ENCODE data around the gene PUDP. TPM values are rescaled to one million over a fixed set of nuclear protein-coding genes. Genes with fewer than 3 reads are reported as not detected.
"Not testable (repeated sequence)": the region's sequence is repeated elsewhere in the genome, so short reads cannot be mapped to it uniquely, and the experiment has no call there.

PUDP gene
- total and polyA plus RNA-seq, 10 donors: 9.2 to 27.2 (median 21.1) TPM

DNA sequence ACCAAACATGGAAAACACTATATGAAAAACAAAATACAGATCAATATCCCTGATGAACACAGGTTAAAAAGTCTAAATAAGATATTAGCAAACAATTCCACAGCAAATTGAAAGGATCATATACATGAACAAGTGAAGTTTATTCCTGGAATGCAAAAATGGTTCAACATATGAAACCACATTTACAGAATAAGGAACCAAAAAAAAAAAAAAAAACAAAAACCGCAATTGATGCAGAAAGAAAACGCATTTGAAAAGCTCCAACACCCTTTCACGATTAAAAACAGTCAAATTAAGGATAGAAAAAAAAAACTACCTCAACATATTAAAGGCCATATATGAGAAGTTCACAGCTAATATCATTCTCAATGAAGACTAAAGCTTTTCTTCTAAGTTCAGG, 45.8 kb downstream of the PUDP start:
- intact Hi-C loops (cut with DNase I; ENCODE audit: low total_unique reads): no loop called here
- TF ChIP-seq POLR2A (IDR thresholded peaks at IDR 0.05) (no peak), POLR2AphosphoS5 (IDR thresholded peaks at IDR 0.05) (no peak)
- TF ChIP-seq, protein P1, sequence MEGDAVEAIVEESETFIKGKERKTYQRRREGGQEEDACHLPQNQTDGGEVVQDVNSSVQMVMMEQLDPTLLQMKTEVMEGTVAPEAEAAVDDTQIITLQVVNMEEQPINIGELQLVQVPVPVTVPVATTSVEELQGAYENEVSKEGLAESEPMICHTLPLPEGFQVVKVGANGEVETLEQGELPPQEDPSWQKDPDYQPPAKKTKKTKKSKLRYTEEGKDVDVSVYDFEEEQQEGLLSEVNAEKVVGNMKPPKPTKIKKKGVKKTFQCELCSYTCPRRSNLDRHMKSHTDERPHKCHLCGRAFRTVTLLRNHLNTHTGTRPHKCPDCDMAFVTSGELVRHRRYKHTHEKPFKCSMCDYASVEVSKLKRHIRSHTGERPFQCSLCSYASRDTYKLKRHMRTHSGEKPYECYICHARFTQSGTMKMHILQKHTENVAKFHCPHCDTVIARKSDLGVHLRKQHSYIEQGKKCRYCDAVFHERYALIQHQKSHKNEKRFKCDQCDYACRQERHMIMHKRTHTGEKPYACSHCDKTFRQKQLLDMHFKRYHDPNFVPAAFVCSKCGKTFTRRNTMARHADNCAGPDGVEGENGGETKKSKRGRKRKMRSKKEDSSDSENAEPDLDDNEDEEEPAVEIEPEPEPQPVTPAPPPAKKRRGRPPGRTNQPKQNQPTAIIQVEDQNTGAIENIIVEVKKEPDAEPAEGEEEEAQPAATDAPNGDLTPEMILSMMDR (IDR thresholded peaks at IDR 0.05 in 8 of 11, conservative IDR thresholded peaks at IDR 0.05 in 3 of 11): no peak
- DNase-seq: no peak
- 37 to 77% (median 70%) methylated on average over 3 of the region's 3 CpGs for WGBS, 5 donors
- no peak overlapping the region for H3K4me3 ChIP-seq
- H3K27ac ChIP-seq: no peak overlapping the region
- peaks cover 0 to 4% (median 0%) of the 10 kb centered on the region in 8 donors for H3K9me3 ChIP-seq
- H3K36me3 ChIP-seq: peaks cover 0 to 45% (median 20%) of the 10 kb centered on the region in 6 donors
- no peaks in the 10 kb centered on the region for H3K27me3 ChIP-seq (replicated peaks in 1 of 7)
- H3K4me1 ChIP-seq: peaks cover 0 to 3% (median 0%) of the 10 kb centered on the region in 6 donors

DNA sequence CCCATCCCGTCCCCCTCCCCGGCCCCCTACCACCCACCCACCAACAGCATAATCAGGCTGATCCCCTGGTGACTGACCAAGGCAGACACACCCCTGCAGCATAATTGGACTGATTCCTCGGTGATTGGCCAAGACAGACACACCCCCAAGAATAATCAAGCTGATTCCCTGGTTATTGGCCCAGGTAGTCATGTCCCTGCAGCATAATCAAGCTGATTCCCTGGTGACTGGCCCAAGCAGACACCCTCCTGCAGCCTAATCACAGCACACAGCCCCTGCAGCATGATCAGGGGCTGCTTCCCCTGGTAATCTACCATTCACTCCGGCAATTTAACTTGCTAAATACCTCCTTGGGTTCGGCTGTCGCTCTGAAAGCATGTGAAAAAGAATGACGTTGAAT, 47.9 kb downstream of the PUDP start:
- Histone ChIP-seq H3K9me3 (peaks cover 0 to 4% (median 0%) of the 10 kb centered on the region in 8 donors), H3K4me3 (no peak overlapping the region), H3K27ac (no peak overlapping the region), H3K4me1 (peaks cover 0 to 3% (median 0%) of the 10 kb centered on the region in 6 donors), H3K36me3 (peaks cover 0 to 55% (median 14%) of the 10 kb centered on the region in 6 donors), H3K27me3 (replicated peaks in 1 of 7) (no peaks in the 10 kb centered on the region)
- 85 to 97% (median 94%) methylated on average over 7 of the region's 7 CpGs for WGBS, 5 donors
- intact Hi-C loops (cut with DNase I; ENCODE audit: low total_unique reads): no loop called here
- DNase-seq: no peak
- TF ChIP-seq POLR2A (IDR thresholded peaks at IDR 0.05) (no peak), POLR2AphosphoS5 (IDR thresholded peaks at IDR 0.05) (no peak)
- TF ChIP-seq, protein P1 (IDR thresholded peaks at IDR 0.05 in 8 of 11, conservative IDR thresholded peaks at IDR 0.05 in 3 of 11): no peak

DNA sequence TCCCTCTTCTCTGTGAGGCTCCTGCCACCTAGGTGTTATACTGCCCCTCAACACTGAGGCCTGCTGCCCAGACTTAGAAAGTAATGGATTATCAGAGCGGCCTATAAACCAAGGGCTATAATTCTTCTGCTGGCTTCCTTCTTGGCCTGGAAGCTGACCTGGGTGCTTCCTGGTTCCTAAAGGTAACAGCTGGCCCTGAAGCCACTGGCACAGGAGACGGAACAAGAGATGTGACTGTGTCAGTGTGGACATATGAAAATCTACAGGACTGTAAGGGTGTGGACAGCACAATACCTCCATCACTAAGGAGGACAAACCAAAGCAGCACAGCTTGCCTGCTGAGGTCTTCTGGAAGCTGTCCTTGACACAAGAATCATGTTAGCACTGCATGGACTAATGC, 52.3 kb downstream of the PUDP start:
- H3K9me3 ChIP-seq; H3K4me3 ChIP-seq; H3K4me1 ChIP-seq; intact Hi-C loops (cut with DNase I; ENCODE audit: low total_unique reads); H3K27ac ChIP-seq; H3K27me3 ChIP-seq (replicated peaks in 1 of 7); DNase-seq: not testable (repeated sequence)
- 57 to 93% (median 86%) methylated on average over 2 of the region's 2 CpGs for WGBS, 5 donors
- H3K36me3 ChIP-seq: peaks cover 0 to 37% (median 2%) of the 10 kb centered on the region in 6 donors

DNA sequence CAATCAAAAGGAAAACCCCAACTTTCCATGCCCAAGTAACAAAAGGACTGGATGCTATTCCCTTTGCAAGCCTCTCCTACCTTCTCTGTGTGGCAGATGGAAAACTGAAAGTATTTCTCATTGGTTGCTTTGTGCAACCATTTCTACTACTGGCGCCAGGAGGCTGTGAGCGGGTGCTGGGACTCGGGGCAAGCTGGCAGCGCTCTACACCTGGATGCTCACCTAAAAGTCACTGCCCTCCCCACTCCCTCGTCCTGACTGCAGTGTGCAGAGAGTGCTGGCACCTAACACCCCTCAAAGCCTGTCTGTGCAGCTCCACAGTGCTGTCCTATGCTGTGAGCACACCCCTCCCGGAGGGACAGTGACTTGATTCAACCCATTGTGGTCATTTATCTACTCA, 54.6 kb downstream of the PUDP start:
- TF ChIP-seq POLR2A (IDR thresholded peaks at IDR 0.05) (no peak), POLR2AphosphoS5 (IDR thresholded peaks at IDR 0.05) (no peak)
- TF ChIP-seq, protein P1 (IDR thresholded peaks at IDR 0.05 in 8 of 11, conservative IDR thresholded peaks at IDR 0.05 in 3 of 11): no peak
- no peaks in the 10 kb centered on the region for H3K27me3 ChIP-seq (replicated peaks in 1 of 7)
- H3K27ac ChIP-seq: no peak overlapping the region
- no peak overlapping the region for H3K4me3 ChIP-seq
- peaks cover 0 to 22% (median 7%) of the 10 kb centered on the region in 6 donors for H3K4me1 ChIP-seq
- no peak for DNase-seq
- intact Hi-C loops (cut with DNase I; ENCODE audit: low total_unique reads): no loop called here
- H3K9me3 ChIP-seq: no peaks in the 10 kb centered on the region
- H3K36me3 ChIP-seq: peaks cover 0 to 35% (median 2%) of the 10 kb centered on the region in 6 donors
- 83 to 97% (median 94%) methylated on average over 1 to 6 of the region's 6 CpGs for WGBS, 5 donors

DNA sequence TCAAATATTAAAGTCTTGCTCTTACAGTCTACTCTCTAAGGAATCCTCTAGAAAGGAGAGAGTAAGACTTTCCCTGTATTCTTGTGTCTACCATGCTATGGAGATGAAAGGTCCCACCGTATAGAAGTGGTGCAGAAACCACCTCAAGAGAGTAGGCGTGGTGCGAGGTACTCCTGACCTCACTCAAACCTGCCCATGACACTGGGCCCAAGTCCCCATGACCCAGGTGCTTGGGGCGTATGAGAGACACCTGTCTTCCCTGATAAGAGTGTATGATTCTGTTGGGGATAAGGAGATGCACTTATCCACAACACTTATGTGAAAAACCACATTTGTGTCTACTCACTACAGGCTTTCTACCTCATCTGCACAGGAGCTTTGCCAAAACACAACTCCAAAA, 55.4 kb downstream of the PUDP start:
- H3K27ac ChIP-seq: no peak overlapping the region
- H3K4me3 ChIP-seq: no peak overlapping the region
- H3K9me3 ChIP-seq: no peaks in the 10 kb centered on the region
- no peaks in the 10 kb centered on the region for H3K27me3 ChIP-seq (replicated peaks in 1 of 7)
- peaks cover 0 to 27% (median 2%) of the 10 kb centered on the region in 6 donors for H3K36me3 ChIP-seq
- TF ChIP-seq, protein P1 (IDR thresholded peaks at IDR 0.05 in 8 of 11, conservative IDR thresholded peaks at IDR 0.05 in 3 of 11): no peak
- no peak for TF ChIP-seq POLR2A (IDR thresholded peaks at IDR 0.05)
- no peak for TF ChIP-seq POLR2AphosphoS5 (IDR thresholded peaks at IDR 0.05)
- DNase-seq: no peak
- 64 to 90% (median 88%) methylated on average over 3 to 4 of the region's 4 CpGs for WGBS, 5 donors
- peaks cover 0 to 25% (median 8%) of the 10 kb centered on the region in 6 donors for H3K4me1 ChIP-seq
- intact Hi-C loops (cut with DNase I; ENCODE audit: low total_unique reads): no loop called here

Data from spleen (tissue), 11 donors.